ENCODE measurements around the gene HGF.

GRCh38 chr7:81775560-81775959 is 5.7 kb upstream of the HGF start:
- TF ChIP-seq CTCF (IDR thresholded peaks at IDR 0.05; ENCODE audit: low read length) (no peak), EZH2 (IDR thresholded peaks at IDR 0.05; ENCODE audit: borderline replicate concordance, low read length) (no peak)

Measured in OCI-LY1 (cell line).